Sigmoid colon (tissue), 7 donors: ENCODE data around the gene SYDE2. TPM values are rescaled to one million over a fixed set of nuclear protein-coding genes. Genes with fewer than 3 reads are reported as not detected.

ENCODE experiments used
- DNase-seq: peaks from one replicate; pipeline ENCODE4 v3.0.0-alpha.2; 2019
- H3K27ac ChIP-seq, 4 donors: fragments of 200-600 bp; sonication (generic); one replicate each; pipeline ENCODE4 v1.5.1; 2016 to 2019; ENCODE audit warnings: mild to moderate bottlenecking in 1 of 4
- H3K27me3 ChIP-seq, 3 donors: fragments of 200-600 bp; sonication (generic); one replicate each; pipeline ENCODE4 v1.5.1; 2019; ENCODE audit warnings: mild to moderate bottlenecking in 1 of 3
- H3K36me3 ChIP-seq, 4 donors: fragments of 200-600 bp; sonication (generic); one replicate each; pipeline ENCODE4 v1.5.1; 2016 to 2019
- H3K4me1 ChIP-seq, 4 donors: fragments of 200-600 bp; sonication (generic); one replicate each; pipeline ENCODE4 v1.5.1; 2017 to 2019
- H3K4me3 ChIP-seq, 4 donors: fragments of 200-600 bp; sonication (generic); one replicate each; pipeline ENCODE4 v1.5.1; 2017 to 2019; ENCODE audit warnings: mild to moderate bottlenecking in 2 of 4, moderate library complexity in 1 of 4
- H3K9me3 ChIP-seq, 4 donors: fragments of 200-600 bp in 3 of 4; sonication (generic) in 3 of 4; one replicate each; pipeline versions ENCODE4 v1.5.1 to v1.6.1; 2013 to 2019
- CTCF ChIP-seq, 4 experiments: fragments of 450-650 bp in 3 of 4; fragments of 200-600 bp in 1 of 4; IDR thresholded peaks; one replicate each; pipeline ENCODE4 v1.5.1; 2016 to 2019; ENCODE audit warnings: antibody characterized with exemption in 4 of 4, mild to moderate bottlenecking in 3 of 4, moderate library complexity in 2 of 4
- EP300 ChIP-seq, 4 donors: sonication (generic); formaldehyde crosslinking; IDR thresholded peaks; one replicate each; pipeline ENCODE4 v1.6.1; 2017; ENCODE audit warnings: antibody characterized with exemption in 4 of 4
- POLR2A ChIP-seq, 2 donors: fragments of 450-650 bp; IDR thresholded peaks; one replicate each; pipeline ENCODE4 v1.6.1; 2016; ENCODE audit warnings: antibody characterized with exemption in 2 of 2, mild to moderate bottlenecking in 2 of 2, moderate library complexity in 2 of 2
- POLR2AphosphoS5 ChIP-seq, 4 donors: sonication (generic); formaldehyde crosslinking; IDR thresholded peaks; one replicate each; pipeline ENCODE4 v1.6.1; 2017; ENCODE audit warnings: antibody characterized with exemption in 4 of 4
- WGBS, 2 donors: extraction: QIAGEN DNeasy Blood & Tissue Kit; methylation state at CpG; one replicate each; pipeline ENCODE4 v1.1.7; 2013; 5-methylcytosine and 5-hydroxymethylcytosine counted together
- intact Hi-C: fragments of 100-400 bp; cut with DNase I; formaldehyde crosslinking; loops from one replicate; pipeline ENCODE4 v1.15.1; 2023
- polyA plus RNA-seq, 3 donors: library from polyadenylated mRNA; stranded (reverse); fragments of 200-250 nt; gene quantifications; one replicate each; pipeline ENCODE4 v1.2.3, GENCODE V29; 2013
- total RNA-seq, 4 donors: library from RNA; depleted of rRNA; stranded (reverse); fragments of >200 nt; gene quantifications; one replicate each; pipeline ENCODE4 v1.1.0, GENCODE V29; 2016
- donor health status: healthy with polysubstance abuse.
- donor health status: Bipolar disorder and iron deficiency.
- donor health status: healthy.

SYDE2 gene
- total and polyA plus RNA-seq, 7 donors: 0.46 to 87.3 (median 39.3) TPM

- no peaks in the 10 kb centered on the region for H3K36me3 ChIP-seq
- H3K27ac ChIP-seq: no peak overlapping the region
- H3K4me1 ChIP-seq: peaks cover 0 to 20% (median 16%) of the 10 kb centered on the region in 4 donors
- H3K27me3 ChIP-seq: no peaks in the 10 kb centered on the region
- no peaks in the 10 kb centered on the region for H3K9me3 ChIP-seq
- TF ChIP-seq POLR2AphosphoS5 (IDR thresholded peaks at IDR 0.05) (no peak), CTCF (IDR thresholded peaks at IDR 0.05) (no peak), EP300 (IDR thresholded peaks at IDR 0.05) (no peak), POLR2A (IDR thresholded peaks at IDR 0.05) (no peak)
- intact Hi-C loops: no loop called here
- WGBS, 2 donors: 88 to 96% methylated on average over 1 of the region's 1 CpG
- DNase-seq: no peak
- no peak overlapping the region for H3K4me3 ChIP-seq
These were observed 36.8 kb upstream of the SYDE2 start for GRCh38 chr1:85237613-85238012.

DNA sequence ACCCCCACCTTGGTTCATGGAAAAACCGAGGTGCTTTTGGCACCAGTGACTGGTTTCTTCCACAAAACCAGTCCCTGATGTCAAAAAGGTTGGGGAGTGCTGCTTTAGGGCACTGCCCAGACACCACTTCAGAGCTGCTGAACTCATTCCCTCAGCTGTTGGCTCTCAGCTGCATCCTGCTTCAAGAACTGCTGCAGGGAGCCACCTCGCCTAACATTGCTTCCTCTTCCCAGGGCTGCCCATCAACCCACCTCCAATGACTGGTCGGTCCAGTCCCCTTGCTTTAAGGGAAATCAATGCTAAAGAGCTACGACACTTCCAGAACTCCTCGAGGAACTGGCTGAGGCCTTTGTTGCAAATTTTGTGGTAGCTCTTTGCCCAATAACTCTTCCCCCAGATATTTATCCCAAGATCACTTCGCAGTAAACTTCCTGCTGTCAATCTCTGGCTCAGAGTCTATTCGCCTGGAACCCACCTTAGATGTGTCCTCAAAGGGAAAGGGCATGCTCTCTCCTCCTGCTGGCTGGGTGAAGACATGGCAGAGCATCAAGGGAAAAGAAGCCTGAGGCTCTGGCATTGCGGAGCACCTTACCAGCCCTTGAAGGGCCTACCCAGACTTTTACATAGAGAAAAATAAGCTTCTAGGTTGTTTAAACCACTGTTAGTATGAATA lies 29.6 kb upstream of the SYDE2 start:
- Histone ChIP-seq H3K4me1 (peaks cover 3 to 28% (median 13%) of the 10 kb centered on the region in 4 donors), H3K4me3 (no peak overlapping the region), H3K27ac (peak overlapping the region in 2 of 4 donors; percentile 37 to 45), H3K36me3 (no peaks in the 10 kb centered on the region), H3K27me3 (no peaks in the 10 kb centered on the region), H3K9me3 (no peaks in the 10 kb centered on the region)
- no peak for DNase-seq
- intact Hi-C loops: no loop called here
- 77 to 83% methylated on average over 8 of the region's 8 CpGs for WGBS, 2 donors
- no peak for TF ChIP-seq POLR2A (IDR thresholded peaks at IDR 0.05)
- TF ChIP-seq CTCF (IDR thresholded peaks at IDR 0.05): peak in 1 of 4 experiments; percentile 6
- no peak for TF ChIP-seq EP300 (IDR thresholded peaks at IDR 0.05)

- DNase-seq: no peak
- intact Hi-C loops: no loop called here
- Histone ChIP-seq H3K4me3 (no peak overlapping the region), H3K27me3 (no peaks in the 10 kb centered on the region), H3K36me3 (no peaks in the 10 kb centered on the region), H3K27ac (peak overlapping the region in 3 of 4 donors; percentile 35 to 45 (median 37)), H3K4me1 (peaks cover 3 to 36% (median 21%) of the 10 kb centered on the region in 4 donors), H3K9me3 (no peaks in the 10 kb centered on the region)
- no peak for TF ChIP-seq EP300 (IDR thresholded peaks at IDR 0.05)
- TF ChIP-seq CTCF (IDR thresholded peaks at IDR 0.05): no peak
- no peak for TF ChIP-seq POLR2AphosphoS5 (IDR thresholded peaks at IDR 0.05)
- no peak for TF ChIP-seq POLR2A (IDR thresholded peaks at IDR 0.05)
- WGBS, 2 donors: 39 to 71% methylated on average over 6 of the region's 6 CpGs
These were observed 28.8 kb upstream of the SYDE2 start for GRCh38 chr1:85229574-85230097.

GRCh38 chr1:85228972-85229371 lies 28.2 kb upstream of the SYDE2 start:
- Histone ChIP-seq H3K9me3 (no peaks in the 10 kb centered on the region), H3K4me1 (peaks cover 3 to 43% (median 28%) of the 10 kb centered on the region in 4 donors), H3K4me3 (no peak overlapping the region), H3K36me3 (no peaks in the 10 kb centered on the region), H3K27me3 (no peaks in the 10 kb centered on the region), H3K27ac (peak overlapping the region in 3 of 4 donors; percentile 35 to 45 (median 37))
- no peak for DNase-seq
- intact Hi-C loops: no loop called here
- TF ChIP-seq EP300 (IDR thresholded peaks at IDR 0.05) (no peak), POLR2AphosphoS5 (IDR thresholded peaks at IDR 0.05) (no peak), POLR2A (IDR thresholded peaks at IDR 0.05) (no peak), CTCF (IDR thresholded peaks at IDR 0.05) (no peak)
- WGBS, 2 donors: 42 to 91% methylated on average over 1 of the region's 1 CpG
